GM19043 (cell line): ENCODE data around the gene ENPP6.

Experiments used
- ATAC-seq: cut with Tn5 transposase; IDR thresholded peaks from one replicate; pipeline ENCODE4 v1.9.1; 2021; ENCODE audit warnings: low read depth; ENCODE audit not compliant: unreplicated experiment

ENPP6 gene

DNA sequence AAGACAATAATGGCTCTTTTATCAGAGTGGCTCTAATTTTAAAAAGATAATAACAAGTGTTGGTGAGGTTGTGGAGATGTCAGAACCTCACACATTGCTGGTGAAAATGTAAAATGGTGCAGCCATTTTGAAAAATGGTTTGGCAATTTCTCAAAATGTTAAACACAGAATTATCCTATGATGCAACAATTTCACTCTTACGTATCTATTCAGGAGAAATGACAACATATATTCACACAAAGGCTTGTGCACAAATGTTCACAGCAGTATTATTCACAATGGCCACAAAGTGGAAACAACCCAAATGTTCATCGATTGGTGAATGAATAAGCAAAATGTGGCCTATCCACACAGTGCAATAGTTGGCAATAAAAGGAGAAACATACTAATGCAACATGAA, 24.7 kb downstream of the ENPP6 start:
- ATAC-seq: no peak

DNA sequence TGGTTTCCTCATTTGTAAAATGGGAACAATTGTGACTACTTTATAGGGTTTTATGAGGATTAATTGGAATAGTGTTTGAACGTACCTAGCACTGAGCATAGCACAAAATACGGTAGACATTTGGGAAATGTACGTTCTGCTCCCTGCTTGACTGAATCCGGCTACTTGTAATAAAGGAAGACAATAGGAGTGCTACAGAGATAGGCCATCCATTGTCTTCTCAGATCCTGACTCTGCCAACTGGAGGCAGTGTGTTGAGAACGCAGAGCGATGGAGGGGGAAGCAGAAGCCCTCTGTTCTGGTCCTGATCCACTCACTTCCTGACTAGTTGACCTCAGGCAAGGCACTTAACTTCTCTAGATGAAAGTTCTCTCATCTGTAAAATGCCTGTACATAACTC, 26.4 kb downstream of the ENPP6 start:
- no peak for ATAC-seq

DNA sequence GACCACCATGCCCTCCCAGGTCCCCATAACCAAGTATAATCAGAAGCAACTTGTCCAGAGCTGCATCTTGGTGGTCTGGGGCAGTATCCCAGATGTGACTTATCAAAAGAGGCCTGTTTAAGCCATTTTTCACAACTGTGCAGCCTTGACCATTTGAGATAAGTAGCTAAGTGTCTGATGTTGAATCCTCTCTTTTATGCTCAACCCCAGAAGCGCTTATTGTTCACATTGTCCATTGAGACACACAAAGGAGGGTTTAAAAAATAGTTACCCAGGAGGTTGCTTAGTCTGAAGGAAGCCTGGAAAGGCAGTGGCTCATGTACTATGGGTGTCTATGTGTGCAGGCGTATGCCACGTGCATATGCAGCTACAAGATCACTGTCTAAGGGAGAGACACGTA, 27.0 kb downstream of the ENPP6 start:
- ATAC-seq: no peak

DNA sequence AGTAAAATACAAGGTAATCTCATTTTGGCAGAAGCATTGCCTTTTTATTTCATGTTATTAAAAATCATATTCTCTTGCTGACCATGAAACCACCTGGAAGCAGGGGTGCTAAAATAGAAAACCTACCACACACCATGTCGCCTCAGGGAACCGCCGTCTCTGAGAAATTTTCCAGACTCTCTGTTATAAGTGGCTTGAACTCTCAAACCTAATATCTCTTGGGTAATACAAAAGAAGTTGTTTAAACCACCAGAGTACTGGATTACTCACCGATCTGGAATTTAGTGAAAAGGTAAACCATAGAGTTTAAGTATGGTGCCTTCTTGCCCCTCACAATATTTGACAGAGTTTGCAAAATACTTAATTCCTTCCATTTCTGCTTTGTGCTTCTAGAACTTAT, 27.7 kb downstream of the ENPP6 start:
- ATAC-seq: no peak

DNA sequence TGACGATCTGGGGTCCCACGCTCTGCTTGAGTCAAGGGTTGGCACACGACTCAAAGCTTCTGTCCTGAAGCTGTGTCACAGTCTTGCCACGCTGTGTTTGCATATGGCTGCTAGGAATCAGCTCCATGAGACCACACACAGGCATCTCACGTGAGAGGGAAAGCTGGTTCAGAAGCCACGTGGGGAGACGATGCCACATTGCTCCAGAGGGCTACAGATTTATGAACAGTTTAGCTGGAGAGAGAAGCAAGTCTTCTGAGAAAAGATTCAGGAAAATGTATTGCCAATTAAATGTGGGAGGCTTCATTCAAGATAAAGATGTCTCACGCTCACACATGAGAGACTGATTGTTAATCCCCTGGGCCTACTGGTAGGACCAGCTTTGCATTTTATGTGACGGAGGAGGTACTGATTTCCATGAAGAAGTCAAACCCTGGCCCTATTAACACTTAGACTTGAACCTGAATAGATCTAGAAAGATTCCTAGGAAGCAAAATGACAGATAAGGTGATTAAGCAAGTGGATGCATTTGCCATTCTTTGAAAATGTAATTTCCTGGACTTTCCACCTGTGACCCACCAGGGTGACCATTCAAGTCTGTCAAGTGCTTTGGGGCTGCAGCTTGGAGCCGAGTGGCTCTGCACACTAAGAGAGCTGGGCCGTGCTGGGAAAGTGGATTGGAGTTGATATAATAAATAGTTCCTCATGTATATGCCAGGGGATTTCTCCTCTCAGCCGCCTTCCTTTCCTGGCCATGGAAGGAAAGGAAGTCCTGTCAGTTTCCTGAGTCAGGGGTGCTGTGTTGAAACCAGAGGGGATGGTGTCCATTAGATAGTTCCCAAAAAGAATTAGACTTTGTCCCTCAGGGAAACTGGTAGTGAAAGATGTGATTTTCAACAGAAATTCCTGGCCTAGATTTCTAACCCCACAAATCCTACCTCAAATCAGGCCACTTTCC, 29.0 kb downstream of the ENPP6 start:
- ATAC-seq: no peak

DNA sequence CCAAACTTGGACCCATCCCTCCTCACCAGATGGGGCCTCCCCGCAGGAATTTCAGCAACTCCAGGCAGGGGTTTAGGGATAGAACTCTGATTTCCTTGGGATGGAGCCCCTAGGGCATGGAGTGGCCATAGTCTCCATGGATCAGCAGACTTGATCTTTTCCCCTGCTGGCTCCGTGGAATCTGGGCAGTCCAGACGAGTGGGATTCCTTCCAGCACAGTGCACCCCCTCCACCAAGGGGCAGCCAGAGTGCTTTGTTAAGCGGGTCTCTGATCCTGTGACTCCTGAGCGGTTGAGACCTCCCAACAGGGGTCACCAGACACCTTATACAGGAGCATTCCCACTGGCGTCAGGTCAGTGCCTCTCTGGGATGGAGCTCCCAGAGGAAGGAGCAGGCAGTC, 40.4 kb downstream of the ENPP6 start:
- no peak for ATAC-seq

DNA sequence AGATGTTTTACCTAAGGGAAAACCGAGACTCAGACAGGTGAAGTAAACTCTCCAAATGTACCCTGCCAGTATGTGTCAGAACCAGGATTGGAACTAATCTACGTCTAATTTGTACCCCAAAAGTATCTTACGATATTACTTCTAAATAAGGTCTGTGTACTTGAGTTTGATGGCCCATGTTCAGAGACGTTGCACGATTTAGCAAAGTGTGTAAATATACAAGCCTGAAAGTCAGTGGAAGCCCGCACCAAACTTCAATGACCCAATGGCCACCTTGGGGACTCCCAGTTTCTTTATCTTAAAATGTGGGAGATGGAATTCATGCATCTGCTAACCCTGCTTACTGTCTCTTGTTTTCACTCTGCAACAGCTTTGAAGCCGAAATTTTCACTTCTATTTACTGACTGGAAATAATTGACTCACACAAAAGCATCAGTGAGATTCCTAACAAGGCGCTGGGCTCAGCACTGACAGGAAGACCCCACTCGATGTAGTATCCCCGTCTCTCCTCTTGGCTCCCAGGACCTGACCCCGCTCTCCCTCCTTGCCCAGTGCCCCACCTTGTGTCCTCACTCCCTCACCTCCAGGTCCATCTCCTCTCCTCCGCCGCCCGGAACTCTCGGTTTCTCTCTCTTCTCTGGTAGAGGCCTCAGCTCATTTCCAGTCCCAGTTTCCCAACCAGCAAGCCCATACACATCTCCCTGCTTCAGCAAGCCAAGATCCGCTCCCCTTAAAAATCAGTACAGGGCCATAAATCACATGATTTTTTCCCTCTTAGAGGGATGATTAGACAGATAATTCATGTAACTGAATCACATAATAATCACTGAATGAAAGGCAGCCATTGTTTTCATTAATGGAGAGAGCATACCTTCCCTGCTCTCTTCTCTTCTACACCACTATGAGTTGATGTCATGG, 42.8 kb downstream of the ENPP6 start:
- no peak for ATAC-seq

DNA sequence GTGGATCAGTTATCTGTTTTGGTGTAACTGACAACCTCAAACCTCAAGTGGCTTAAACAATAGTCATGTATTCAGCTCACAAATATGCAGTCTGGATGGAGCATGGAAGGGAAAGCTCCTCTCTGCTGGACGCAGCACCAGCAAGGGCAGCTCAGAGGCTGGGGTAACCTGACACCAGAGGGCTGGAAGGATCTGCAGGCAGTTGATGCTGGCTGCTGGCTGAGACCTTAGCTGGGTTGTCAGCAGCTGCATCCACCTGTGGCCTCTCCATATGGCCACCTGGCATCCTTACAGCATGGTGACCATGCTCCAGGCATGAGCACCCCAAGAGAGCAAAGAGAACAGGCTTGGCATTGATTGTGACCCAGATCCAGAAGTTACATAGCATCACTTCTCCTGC, 46.7 kb downstream of the ENPP6 start:
- ATAC-seq: no peak

DNA sequence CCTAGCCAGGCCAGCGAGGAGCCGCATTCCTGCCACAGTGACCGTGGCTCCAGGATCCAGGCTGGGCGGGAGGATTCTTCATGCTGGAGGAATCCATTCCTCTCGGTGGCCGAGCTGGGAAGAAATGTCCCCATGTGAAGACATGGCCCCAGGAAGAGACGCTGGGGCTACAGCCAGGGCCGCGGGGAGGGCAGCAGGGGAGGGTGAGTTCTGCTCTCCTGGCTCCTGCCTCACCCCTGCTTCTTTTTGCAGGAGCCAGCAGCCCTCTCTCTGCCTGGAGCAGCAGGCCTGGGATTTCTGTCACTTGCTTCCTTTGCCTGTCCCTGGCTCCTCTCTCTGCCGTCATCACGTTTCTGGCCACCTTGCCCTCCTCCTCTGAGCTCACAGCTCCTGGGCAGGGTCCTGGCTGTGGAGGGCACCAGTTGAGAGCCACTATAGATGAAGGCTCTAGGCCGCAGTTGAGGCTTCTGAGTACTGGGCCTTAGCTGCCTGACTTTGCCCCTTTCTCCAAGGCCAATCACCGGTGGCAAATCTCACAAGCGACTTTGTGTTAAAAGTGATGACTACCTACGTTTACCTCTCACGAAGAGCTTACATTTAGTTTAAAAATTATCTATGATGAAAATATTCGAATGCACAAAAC, 48.3 kb downstream of the ENPP6 start:
- no peak for ATAC-seq

DNA sequence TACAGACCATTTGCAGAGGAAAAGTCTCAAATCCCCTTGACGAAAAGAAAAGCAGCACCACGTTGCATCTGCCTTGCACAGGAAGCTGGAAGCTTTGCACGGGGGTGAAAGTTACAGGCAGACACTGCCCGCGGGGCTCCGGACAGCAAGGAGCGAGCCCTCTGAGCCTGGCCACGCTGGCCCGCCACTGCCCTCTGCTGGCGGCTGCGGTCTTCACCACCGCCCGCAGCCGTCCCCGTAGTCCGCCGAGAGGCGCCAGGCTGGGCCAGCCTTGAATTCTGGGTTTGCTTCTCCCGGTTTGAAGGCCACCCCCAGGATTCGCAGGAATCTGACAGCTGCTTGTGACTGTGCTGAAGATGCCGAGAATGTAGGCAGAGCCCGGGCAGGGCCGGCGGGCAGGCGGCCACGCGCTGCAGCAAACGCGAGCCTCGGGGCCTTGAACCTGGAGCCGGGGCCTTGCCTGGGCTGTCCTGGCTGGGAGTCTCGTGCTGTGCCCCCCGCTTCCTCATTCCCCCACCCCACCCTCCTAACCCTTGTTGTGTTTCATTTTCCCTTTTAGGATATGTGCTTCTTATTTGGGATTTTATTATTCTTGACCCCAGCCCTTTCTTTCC, 49.2 kb downstream of the ENPP6 start:
- ATAC-seq: peak; percentile 83

DNA sequence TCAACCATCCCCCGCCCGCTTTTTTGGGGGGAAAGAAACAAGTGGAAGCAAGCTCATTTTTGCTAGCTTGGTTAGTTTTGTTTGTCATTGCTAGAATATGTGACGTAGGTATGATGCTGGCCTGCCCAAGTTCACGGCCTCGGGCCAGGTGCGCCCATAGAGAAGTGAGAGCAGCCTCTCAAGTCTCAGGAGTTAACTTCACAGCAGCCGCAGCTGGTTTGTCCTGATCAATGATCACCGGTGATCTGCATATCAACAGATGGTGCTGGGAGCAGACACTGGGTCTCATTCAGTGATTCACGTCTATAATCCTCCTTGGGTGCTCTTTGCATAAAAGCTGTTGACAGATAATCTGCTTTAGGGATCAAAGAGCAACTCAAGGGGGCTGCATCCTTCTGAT, 50.1 kb downstream of the ENPP6 start:
- peak; percentile 85 for ATAC-seq

DNA sequence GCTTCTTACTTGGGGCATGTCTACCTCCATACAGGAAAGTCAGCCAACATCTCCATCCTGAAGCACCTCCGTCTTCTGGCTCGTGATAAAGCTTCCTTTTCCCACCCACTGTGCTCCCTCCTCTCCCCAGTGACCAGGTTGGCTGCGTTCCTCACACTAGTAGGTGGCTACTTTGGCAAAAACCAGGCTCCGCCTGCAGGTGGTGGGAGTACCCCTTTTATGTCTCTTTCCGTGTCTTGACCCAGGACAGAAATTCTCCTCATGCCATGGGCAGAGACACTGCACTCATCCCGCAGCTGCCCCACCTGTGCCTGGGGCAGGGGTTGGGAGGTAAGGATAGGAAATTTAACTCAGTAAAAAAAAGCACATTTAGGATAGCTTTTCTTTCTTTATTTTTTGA, 50.9 kb downstream of the ENPP6 start:
- ATAC-seq: no peak

DNA sequence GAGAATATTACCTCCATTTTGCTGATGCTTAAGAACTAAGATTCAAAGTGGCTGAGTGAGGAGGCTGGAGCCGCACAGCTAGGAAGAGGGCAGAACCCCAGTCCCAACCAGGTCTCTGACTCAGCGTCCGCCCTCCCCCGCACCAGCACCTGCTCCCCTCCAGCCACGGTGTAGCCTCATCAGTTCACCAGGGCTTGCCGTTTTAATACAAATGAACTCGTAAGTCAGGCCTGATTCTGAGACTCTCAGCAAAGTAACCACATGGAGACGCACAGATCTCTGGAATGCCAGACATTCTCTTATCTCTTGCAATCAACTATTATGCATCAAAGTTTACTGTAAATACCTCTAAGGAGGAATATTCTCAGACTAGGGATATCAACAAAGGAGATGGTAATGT, 52.4 kb downstream of the ENPP6 start:
- ATAC-seq: no peak

DNA sequence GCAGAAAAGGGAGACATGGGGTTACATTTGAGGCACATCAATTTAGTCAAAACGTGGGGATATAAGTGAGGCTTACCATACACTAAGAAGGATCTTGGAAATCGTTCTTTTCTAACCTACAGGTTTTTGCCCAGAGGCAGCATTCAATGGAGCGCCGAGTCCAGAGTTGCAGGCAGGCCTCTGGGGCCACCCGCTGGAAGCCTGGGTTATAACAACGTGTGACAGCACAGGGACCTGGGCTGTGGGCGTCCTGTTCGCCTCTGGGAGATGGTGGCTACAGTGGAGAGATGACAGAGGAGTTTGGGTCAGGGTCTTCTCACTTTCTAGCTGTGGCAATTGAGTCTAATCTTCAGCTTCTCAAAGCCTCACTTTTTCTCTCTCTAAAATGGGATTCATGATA, 53.9 kb downstream of the ENPP6 start:
- no peak for ATAC-seq

DNA sequence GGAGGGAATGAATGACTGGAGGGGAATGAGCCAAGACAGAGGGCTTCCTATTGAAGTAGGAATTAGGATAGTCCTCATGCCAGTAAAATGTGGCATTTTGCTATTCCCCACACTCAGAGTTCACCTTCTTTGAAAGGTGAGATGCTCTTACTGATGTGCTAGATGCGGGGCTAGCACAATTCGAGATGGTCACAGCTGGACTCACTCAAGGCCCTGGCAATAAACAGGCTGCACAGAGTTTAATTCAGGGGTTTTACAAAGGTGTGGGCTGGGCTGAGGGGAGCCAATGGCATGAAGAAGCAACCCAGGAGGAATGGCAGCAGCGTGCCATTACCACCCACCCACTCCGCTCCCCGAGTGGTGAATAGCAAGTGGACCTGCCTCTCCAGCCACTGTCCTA, 55.1 kb downstream of the ENPP6 start:
- ATAC-seq: no peak

DNA sequence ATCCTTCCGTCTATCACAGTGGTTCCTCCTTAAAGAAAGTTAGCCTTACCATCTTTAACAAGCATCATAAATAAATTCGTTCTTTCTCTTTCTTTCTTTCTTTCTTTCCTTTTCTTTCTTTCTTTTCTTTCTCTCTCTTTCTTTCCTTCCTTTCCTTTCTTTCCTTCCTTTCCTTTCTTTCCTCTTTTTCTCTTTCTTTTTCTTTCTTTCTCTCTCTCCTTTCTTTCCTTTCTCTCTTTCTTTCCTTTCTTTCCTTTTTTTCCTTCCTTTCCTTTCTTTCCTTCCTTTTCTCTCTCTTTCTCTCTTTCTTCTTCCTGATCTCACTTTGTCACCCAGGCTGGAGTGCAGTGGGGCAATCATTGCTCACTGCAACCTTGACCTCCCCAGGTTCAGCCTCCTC, 60.4 kb downstream of the ENPP6 start:
- ATAC-seq: no peak

DNA sequence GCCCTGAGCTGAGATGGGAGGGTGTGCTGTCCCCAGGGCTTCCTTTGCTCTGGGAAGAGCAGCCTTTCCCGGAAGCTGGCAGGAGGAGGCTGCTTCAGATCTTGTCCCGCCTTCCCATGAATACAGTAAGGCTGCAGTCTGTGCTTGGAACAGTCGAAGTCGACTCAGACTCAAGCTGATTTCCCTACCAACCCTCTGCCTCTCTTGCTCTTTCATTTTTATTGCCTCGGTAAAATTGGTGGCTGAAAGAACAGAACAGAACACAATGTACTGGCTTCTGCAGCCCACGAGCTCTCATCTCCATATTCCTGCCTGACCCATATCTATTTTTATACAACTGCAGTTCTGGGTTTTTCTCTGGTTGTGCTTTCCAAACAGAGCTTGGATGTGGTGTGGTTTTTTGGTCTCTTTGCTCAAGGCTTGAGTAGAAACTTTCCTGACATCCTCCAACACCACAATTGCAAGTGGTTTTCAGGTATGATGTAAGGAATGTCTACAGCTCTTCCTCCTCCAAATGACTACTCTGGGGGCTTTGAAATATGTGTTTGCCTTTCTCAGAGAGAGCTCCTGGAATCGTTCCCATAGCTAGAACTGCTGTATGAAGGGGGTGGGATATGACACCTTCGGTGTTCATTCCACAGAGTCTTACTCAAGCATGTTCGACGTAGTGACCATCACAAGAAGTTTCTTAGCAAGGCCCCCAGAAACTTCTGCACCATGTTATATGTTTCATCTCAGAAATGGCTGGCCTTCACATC, 61.3 kb downstream of the ENPP6 start:
- no peak for ATAC-seq

DNA sequence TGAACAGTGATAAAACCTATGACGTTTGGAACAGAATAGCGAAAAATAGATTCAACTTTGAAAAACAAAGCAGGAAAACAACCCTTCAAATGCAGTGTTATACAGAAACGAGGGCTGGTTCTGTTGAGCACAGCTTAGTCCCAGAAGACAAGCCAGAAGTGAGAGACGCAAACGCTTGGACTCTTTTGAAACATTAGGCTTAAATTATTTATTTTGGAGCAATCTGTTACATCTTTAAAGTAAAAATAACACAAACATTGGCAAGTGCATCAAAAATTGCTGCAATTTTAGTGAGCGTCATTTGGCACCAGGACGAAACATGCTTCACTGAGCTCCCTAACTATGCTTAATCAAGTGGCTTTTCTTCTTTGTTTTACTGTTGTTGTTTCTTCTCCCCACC, 63.5 kb downstream of the ENPP6 start:
- no peak for ATAC-seq

DNA sequence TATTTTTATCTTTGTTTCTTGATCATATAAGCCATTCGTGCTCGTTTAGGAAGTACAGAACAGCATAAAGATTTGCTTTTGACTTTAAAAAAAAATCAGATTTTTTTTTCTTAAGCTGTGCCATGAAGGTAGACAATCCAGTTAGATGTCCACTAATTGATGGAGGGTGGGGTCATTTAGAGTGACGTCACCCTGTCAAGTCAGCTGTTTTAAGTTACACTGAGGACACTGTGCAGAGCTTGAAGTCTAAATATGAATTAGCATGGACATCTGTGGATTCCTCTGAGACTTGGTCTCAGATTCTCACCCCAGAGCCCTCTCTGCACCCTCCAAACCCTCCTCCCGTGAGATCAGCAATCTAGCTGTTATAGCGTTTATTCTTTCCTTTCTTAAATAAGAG, 63.9 kb downstream of the ENPP6 start:
- no peak for ATAC-seq

DNA sequence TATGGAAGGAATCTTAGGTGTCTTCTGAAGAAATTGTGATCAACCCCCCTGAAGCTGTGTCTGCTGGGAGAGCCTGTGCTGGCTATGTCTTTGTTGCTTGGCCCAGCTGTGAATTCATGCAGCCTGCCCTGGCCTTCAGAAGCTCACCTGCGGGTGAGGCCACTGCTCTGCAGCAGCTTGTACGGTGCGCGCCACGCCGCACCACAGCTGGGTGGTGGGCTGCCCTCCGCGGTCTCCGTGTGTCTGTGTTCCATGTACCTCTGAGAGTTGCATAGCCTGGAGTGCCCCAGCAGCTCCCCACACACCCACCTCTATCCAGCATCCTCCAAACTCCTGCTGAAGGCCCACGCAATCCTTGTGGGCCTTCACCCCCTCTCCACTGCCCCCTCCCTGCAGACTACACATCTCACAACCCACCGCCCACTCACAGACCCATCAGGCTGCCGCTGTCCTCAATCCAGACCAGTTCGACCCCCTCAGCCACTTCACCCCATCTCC, 65.6 kb downstream of the ENPP6 start:
- no peak for ATAC-seq
